ENCODE measurements around the gene ITPKB.
"Not testable (repeated sequence)": the region's sequence is repeated elsewhere in the genome, so short reads cannot be mapped to it uniquely, and the experiment has no call there.

Gene ITPKB

GRCh38 chr1:226629896-226630550 is 109.1 kb downstream of the ITPKB start:
- ATAC-seq (no peak), DNase-seq (no peak)
- Mint-ChIP-seq H3K4me3 (no peak overlapping the region), H3K4me1 (peaks cover 66% of the 10 kb centered on the region), H3K36me3 (ENCODE audit: low read depth) (peaks cover 20% of the 10 kb centered on the region), H3K27ac (no peak overlapping the region), H3K9me3 (no peaks in the 10 kb centered on the region), H3K27me3 (no peaks in the 10 kb centered on the region)

GRCh38 chr1:226629210-226629895 is 109.7 kb downstream of the ITPKB start:
- no peaks in the 10 kb centered on the region for H3K9me3 Mint-ChIP-seq
- no peak overlapping the region for H3K27ac Mint-ChIP-seq
- no peaks in the 10 kb centered on the region for H3K27me3 Mint-ChIP-seq
- DNase-seq, result no peak
- no peak overlapping the region for H3K4me3 Mint-ChIP-seq
- peaks cover 18% of the 10 kb centered on the region for H3K36me3 Mint-ChIP-seq (ENCODE audit: low read depth)
- no peak for ATAC-seq
- H3K4me1 Mint-ChIP-seq, result peaks cover 60% of the 10 kb centered on the region

GRCh38 chr1:226628612-226629155 is 110.4 kb downstream of the ITPKB start:
- DNase-seq (no peak), ATAC-seq (no peak)
- peaks cover 16% of the 10 kb centered on the region for H3K36me3 Mint-ChIP-seq (ENCODE audit: low read depth)
- peaks cover 55% of the 10 kb centered on the region for H3K4me1 Mint-ChIP-seq
- no peaks in the 10 kb centered on the region for H3K9me3 Mint-ChIP-seq
- H3K27ac Mint-ChIP-seq, result peak overlapping the region; percentile 84
- H3K4me3 Mint-ChIP-seq, result no peak overlapping the region
- H3K27me3 Mint-ChIP-seq, result no peaks in the 10 kb centered on the region

DNA sequence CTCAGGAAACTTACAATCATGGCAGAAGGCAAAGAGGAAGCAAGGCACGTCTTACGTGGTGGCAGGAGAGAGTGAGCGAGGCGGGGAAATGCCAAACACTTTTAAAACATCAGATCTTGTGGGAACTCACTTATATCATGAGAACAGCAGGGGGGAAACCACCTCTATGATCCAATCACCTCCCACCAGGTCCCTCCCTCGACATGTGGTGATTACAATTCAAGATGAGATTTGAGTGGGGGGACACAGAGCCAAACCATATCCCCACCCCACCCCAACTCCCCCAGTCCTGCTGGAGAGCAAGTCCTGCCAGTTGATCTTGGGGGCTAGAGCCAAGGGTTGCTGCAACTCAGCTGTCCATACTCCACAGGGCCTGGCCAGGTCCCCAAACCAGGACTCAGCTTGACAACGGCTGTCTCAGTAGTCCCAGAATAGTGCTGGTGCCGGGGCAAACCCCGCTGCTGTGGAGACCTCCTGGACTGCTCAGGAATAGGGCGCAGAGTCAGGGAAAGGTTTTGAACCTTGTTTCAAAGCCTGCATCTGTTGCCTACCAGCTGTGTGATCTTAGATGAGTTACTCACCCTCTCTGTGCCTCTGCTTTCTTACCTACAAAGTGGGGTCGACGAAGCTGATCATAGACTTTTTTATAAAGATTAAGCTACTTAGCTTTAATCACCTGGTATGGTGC is 111.0 kb downstream of the ITPKB start:
- Mint-ChIP-seq H3K27ac (peak overlapping the region; percentile 84), H3K9me3 (no peaks in the 10 kb centered on the region), H3K4me3 (no peak overlapping the region), H3K4me1 (peaks cover 49% of the 10 kb centered on the region), H3K27me3 (no peaks in the 10 kb centered on the region), H3K36me3 (ENCODE audit: low read depth) (peaks cover 16% of the 10 kb centered on the region)
- ATAC-seq, result peak; percentile 41
- DNase-seq, result no peak

DNA sequence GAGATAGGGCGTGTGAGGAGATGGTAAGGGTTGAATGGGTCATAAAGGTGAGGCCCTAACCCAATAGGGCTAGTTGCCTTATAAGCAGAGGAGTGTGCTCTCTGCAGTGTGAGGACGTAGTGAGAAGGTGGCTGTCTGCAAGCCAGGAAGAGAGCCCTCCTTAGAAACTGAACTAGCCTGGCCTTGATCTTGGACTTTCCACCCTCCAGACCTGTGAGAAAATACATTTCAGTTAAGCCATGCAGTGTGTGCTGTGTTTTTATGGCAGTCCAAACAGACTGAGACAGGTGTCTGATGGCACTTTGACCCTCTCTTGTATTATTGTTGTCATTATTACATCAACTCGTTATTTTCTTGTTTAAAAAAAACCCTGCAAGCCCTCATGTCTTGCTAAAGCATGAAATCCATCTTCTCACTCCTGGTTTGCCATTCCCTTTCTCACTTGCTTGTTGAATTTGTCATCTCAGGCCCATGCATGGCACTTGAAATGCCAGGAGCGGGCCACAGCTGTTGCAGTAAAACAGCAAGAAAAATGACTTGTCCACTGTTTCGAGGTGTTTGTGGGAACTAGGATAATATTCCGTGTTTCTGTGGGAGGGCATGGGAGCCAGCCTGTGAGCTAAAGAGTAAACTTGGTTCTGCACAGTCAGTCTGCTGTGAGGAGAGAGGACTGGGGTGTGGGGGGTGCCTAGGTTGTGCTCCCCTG is 111.9 kb downstream of the ITPKB start:
- Mint-ChIP-seq H3K4me1 (peaks cover 40% of the 10 kb centered on the region), H3K9me3 (no peaks in the 10 kb centered on the region), H3K27ac (peak overlapping the region; percentile 84), H3K36me3 (ENCODE audit: low read depth) (peaks cover 10% of the 10 kb centered on the region), H3K27me3 (no peaks in the 10 kb centered on the region), H3K4me3 (peak overlapping the region; percentile 5)
- DNase-seq, result no peak
- ATAC-seq, result no peak

DNA sequence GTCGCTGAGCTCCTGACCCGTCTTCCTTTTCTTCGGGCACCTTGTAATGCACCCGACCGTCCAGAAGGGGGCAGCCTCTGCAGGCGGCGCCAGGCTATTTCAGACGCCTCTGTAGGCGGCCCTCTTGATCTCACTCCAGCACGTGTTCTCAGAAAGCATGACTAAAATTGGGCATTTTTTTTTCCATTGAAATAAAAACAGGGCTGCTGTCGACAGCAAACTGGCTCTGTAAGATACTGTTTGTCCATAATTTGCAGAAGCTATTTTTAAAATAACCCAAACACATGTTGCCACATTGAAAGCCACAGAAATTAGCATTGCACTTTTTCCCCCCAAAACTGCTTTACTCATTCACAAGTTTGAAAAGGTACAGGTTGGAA is 112.5 kb downstream of the ITPKB start:
- peaks cover 35% of the 10 kb centered on the region for H3K4me1 Mint-ChIP-seq
- peak overlapping the region; percentile 84 for H3K27ac Mint-ChIP-seq
- H3K36me3 Mint-ChIP-seq (ENCODE audit: low read depth), result peaks cover 8% of the 10 kb centered on the region
- peak; percentile 83 for DNase-seq
- H3K27me3 Mint-ChIP-seq, result no peaks in the 10 kb centered on the region
- peak; percentile 77 for ATAC-seq
- no peaks in the 10 kb centered on the region for H3K9me3 Mint-ChIP-seq
- H3K4me3 Mint-ChIP-seq, result peak overlapping the region; percentile 5

- Mint-ChIP-seq H3K4me3 (peak overlapping the region; percentile 5), H3K36me3 (ENCODE audit: low read depth) (peaks cover 8% of the 10 kb centered on the region), H3K9me3 (no peaks in the 10 kb centered on the region), H3K27me3 (no peaks in the 10 kb centered on the region), H3K27ac (peak overlapping the region; percentile 84), H3K4me1 (peaks cover 33% of the 10 kb centered on the region)
- DNase-seq (no peak), ATAC-seq (peak; percentile 42)
Measured at GRCh38 chr1:226625832-226626576, 113.1 kb downstream of the ITPKB start.

DNA sequence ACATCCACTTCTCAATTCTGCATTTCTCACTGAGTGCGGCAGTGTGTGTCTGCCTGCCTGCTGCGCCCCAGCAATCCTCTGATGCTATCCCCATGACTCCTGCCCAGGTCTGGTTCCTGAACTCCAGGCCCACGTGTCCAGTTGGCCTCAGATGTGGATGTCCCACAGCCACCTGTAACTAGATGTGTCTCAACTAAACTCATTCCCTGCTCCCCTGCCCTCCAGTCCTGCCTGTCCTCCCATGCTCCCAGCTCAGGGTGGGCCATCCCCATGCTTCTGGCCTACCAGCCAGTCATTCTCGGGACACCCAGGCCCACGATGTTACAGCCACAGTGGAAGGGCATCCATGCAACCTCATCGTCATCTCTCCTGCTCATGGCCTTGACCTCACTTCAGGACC is 113.8 kb downstream of the ITPKB start:
- Mint-ChIP-seq H3K27ac (no peak overlapping the region), H3K9me3 (no peaks in the 10 kb centered on the region), H3K36me3 (ENCODE audit: low read depth) (peaks cover 8% of the 10 kb centered on the region), H3K4me3 (no peak overlapping the region), H3K4me1 (peaks cover 30% of the 10 kb centered on the region), H3K27me3 (no peaks in the 10 kb centered on the region)
- no peak for DNase-seq
- no peak for ATAC-seq

DNA sequence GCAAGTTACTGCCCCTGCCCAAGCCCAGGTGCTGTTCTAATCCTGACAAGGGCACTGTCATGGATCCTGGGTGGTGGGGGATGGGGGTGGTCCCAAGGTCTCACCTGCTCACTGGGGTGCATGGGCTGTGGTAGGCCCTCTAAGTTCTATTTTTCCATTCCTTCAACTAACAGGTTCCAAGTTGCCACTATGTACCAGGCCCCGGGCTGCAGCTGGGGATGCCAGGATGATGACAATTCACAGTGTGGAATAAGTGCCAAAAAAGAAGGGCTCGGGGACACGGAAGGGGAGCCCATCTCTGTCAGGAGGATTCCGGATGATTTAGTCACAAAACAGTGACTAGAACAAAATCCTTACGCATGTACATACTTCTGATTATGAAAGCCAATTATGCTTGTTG is 114.6 kb downstream of the ITPKB start:
- Mint-ChIP-seq H3K27me3 (no peaks in the 10 kb centered on the region), H3K9me3 (no peaks in the 10 kb centered on the region), H3K4me1 (peaks cover 30% of the 10 kb centered on the region), H3K27ac (no peak overlapping the region), H3K4me3 (no peak overlapping the region), H3K36me3 (ENCODE audit: low read depth) (peaks cover 8% of the 10 kb centered on the region)
- DNase-seq, result no peak
- no peak for ATAC-seq

- no peaks in the 10 kb centered on the region for H3K27me3 Mint-ChIP-seq
- no peak overlapping the region for H3K27ac Mint-ChIP-seq
- H3K36me3 Mint-ChIP-seq (ENCODE audit: low read depth), result peaks cover 4% of the 10 kb centered on the region
- no peak overlapping the region for H3K4me3 Mint-ChIP-seq
- DNase-seq, result no peak
- no peak for ATAC-seq
- peaks cover 13% of the 10 kb centered on the region for H3K4me1 Mint-ChIP-seq
- H3K9me3 Mint-ChIP-seq, result no peaks in the 10 kb centered on the region
Measured at GRCh38 chr1:226622012-226622411, 117.1 kb downstream of the ITPKB start.

DNA sequence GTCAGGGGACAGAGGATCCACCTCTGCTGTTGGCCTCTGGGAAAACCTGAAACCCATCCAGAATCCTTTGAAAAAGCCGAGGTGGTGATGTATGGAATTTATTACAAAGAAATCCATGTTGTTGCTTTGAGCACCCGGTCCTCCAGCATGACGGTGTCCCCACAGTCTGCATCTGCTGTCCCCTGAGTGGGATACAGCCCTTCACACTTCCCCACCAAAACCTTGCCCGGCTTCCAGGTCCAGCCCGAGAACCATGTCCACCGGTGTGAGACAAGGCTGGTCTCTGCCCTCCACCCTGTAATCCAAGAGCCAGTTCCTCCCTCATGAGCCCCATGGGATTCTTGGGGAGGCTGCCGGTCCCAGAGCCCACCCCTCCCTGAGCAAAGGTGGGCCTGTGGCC is 120.1 kb downstream of the ITPKB start:
- no peaks in the 10 kb centered on the region for H3K4me1 Mint-ChIP-seq
- no peak overlapping the region for H3K27ac Mint-ChIP-seq
- no peaks in the 10 kb centered on the region for H3K27me3 Mint-ChIP-seq
- DNase-seq (no peak), ATAC-seq (no peak)
- no peaks in the 10 kb centered on the region for H3K36me3 Mint-ChIP-seq (ENCODE audit: low read depth)
- no peaks in the 10 kb centered on the region for H3K9me3 Mint-ChIP-seq
- H3K4me3 Mint-ChIP-seq, result no peak overlapping the region

- DNase-seq, result no peak
- H3K4me3 Mint-ChIP-seq, result no peak overlapping the region
- H3K9me3 Mint-ChIP-seq, result no peaks in the 10 kb centered on the region
- no peaks in the 10 kb centered on the region for H3K4me1 Mint-ChIP-seq
- no peaks in the 10 kb centered on the region for H3K27me3 Mint-ChIP-seq
- H3K27ac Mint-ChIP-seq, result no peak overlapping the region
- no peaks in the 10 kb centered on the region for H3K36me3 Mint-ChIP-seq (ENCODE audit: low read depth)
- ATAC-seq, result no peak
Measured at GRCh38 chr1:226618380-226618779, 120.7 kb downstream of the ITPKB start.

- H3K9me3 Mint-ChIP-seq; ATAC-seq; H3K27me3 Mint-ChIP-seq; DNase-seq; H3K4me1 Mint-ChIP-seq; H3K27ac Mint-ChIP-seq; H3K4me3 Mint-ChIP-seq; H3K36me3 Mint-ChIP-seq (ENCODE audit: low read depth): not testable (repeated sequence)
Measured at GRCh38 chr1:226617719-226618118, 121.4 kb downstream of the ITPKB start.

DNA sequence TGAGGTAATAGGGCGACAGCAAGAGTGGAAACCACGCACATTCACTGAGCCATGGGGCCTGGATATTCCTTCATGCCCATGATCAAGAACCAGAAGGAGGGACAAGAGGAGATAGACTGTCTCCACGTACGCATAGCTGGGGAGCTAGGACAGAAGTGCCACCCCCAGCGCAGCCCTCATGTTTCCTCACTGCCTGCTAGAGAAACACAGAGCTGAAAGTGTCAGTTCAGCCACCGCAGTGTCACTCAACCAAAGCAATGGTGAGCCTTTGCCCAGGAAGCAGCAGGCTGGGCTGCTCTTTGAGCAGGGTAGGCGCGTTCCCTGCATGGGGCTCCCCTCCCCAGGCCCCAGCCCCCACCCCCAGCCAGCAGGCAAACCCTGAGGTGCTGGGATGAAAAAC is 122.0 kb downstream of the ITPKB start:
- ATAC-seq, result no peak
- Mint-ChIP-seq H3K27me3 (no peaks in the 10 kb centered on the region), H3K4me1 (no peaks in the 10 kb centered on the region), H3K9me3 (no peaks in the 10 kb centered on the region), H3K4me3 (no peak overlapping the region), H3K36me3 (ENCODE audit: low read depth) (no peaks in the 10 kb centered on the region), H3K27ac (no peak overlapping the region)
- DNase-seq, result no peak

Measured in activated naive CD8-positive, alpha-beta T cell treated with anti-CD3 and anti-CD28 coated beads, Interleukin-2, amount 50 U/mL, for 24 hours (primary cell).